Islet precursor cell (in vitro differentiated cells): Measurements from ENCODE around the gene PLXNA4.
"Not testable (repeated sequence)": the region's sequence is repeated elsewhere in the genome, so short reads cannot be mapped to it uniquely, and the experiment has no call there.

Experiments
- DNase-seq: peaks from one replicate; pipeline ENCODE4 v3.0.0-alpha.2; 2018

Gene PLXNA4, protein sequence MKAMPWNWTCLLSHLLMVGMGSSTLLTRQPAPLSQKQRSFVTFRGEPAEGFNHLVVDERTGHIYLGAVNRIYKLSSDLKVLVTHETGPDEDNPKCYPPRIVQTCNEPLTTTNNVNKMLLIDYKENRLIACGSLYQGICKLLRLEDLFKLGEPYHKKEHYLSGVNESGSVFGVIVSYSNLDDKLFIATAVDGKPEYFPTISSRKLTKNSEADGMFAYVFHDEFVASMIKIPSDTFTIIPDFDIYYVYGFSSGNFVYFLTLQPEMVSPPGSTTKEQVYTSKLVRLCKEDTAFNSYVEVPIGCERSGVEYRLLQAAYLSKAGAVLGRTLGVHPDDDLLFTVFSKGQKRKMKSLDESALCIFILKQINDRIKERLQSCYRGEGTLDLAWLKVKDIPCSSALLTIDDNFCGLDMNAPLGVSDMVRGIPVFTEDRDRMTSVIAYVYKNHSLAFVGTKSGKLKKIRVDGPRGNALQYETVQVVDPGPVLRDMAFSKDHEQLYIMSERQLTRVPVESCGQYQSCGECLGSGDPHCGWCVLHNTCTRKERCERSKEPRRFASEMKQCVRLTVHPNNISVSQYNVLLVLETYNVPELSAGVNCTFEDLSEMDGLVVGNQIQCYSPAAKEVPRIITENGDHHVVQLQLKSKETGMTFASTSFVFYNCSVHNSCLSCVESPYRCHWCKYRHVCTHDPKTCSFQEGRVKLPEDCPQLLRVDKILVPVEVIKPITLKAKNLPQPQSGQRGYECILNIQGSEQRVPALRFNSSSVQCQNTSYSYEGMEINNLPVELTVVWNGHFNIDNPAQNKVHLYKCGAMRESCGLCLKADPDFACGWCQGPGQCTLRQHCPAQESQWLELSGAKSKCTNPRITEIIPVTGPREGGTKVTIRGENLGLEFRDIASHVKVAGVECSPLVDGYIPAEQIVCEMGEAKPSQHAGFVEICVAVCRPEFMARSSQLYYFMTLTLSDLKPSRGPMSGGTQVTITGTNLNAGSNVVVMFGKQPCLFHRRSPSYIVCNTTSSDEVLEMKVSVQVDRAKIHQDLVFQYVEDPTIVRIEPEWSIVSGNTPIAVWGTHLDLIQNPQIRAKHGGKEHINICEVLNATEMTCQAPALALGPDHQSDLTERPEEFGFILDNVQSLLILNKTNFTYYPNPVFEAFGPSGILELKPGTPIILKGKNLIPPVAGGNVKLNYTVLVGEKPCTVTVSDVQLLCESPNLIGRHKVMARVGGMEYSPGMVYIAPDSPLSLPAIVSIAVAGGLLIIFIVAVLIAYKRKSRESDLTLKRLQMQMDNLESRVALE (N-terminal part only)

DNA sequence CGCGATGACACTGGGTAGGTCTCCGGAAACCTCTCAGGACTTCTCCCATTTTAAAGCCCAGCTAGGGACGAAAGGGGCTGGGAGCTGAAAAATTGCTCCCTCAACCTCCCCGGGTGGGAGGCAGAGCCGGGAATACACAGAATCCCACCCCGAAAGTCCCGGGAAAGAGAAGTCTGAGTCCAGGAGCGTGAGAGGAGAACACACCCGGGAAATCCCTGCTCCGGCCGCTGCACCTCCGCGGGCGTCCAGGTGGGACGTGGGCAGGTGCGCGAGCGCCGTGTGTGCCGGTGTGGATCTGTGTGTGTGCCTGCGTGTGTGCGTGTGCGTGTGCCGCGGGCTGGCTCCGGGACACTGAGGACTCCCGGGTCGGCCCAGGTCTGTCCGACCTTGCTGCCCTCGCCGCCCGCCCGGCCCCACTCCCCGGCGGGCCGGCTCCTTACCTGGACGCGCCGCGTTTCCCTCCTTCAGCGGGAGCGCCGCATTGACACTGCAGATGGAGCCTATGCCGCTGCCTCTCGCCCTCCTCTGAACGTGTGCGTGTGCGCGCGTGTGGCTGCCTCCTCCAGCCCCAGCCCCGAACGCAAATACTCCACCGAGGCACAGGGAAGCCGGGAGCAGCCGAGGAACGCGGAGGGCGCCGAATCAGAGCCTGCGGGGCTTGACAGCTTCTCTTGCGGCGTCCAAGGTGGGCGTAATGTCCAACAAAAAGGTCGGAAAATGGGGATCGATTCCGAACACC lies at the start of gene PLXNA4:
Gene PLXNA4, minus strand, starts transcription at position 489 of the 739 bp plus-strand sequence. CDS start 67,777 bp downstream, outside the sequence.
- no peak for DNase-seq

DNA sequence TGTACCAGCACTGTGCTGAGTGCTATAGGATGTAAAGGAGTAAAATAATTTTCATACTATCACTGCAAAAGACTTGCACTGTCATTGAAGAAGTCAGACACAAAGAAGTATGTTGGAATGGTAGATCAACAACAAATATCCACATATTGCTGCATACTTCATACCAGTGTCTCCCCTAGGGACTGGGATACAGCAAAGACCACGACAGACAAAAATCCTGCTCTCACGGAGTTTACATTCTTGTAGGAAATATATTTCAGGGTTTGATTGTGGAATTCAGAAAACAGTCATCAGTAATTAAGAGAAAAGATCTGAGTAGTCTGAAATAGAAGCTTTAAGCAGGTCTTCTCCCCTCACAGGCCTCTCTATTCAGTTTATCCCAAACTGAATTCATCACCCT lies 49.4 kb upstream of the PLXNA4 start:
- DNase-seq: no peak

DNA sequence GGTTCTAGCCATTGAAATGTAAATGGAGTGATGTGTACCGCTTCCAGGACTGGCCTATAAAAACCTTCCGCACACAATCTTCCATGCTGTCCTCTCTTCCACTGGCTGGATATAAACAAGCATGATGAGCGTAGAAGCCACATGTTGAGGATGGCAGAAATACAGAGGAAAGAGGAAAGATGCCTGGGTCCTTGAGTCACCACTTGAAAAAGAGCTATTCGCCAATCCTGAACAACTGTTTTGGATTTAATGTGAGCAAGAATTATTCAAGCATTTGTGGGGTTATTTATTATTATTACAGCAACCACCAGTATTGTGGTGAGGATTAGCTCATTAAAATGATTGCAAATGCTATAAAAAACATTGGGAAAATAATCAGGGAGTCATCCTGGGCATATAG lies 45.8 kb upstream of the PLXNA4 start:
- no peak for DNase-seq

DNA sequence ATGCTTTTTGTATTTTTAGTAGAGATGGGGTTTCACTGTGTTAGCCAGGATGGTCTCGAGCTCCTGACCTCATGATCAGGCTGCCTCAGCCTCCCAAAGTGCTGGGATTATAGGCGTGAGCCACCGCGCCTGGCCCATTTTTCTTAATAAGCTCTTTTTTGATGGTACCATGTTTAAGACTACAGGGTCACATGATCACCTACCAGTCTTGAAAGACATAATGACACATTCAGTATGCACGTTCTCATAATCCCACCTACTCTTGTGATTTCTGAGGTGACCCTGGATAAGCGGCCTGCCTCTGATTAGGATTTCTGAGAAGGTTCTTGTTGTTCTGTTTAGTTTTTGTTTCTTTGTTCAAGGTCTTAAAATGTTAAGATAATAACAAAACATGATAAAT lies 43.7 kb upstream of the PLXNA4 start:
- DNase-seq: no peak

DNA sequence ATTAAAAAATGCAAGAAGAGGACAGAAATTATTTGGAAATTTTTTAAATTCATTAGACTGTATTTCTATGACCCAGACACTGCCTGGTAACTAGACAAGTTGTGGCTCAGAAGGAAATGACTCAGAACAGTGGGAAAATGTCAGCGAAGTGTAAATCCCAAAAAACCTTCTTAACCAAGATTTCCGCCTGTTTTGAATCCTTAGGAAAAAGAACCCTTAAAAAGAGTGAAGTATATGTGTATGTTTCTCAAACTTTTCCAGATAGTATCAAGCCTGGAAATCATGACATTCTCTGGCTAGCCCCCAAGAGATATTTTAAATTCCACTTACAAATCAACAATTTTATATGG lies 42.7 kb upstream of the PLXNA4 start:
- DNase-seq: no peak

DNA sequence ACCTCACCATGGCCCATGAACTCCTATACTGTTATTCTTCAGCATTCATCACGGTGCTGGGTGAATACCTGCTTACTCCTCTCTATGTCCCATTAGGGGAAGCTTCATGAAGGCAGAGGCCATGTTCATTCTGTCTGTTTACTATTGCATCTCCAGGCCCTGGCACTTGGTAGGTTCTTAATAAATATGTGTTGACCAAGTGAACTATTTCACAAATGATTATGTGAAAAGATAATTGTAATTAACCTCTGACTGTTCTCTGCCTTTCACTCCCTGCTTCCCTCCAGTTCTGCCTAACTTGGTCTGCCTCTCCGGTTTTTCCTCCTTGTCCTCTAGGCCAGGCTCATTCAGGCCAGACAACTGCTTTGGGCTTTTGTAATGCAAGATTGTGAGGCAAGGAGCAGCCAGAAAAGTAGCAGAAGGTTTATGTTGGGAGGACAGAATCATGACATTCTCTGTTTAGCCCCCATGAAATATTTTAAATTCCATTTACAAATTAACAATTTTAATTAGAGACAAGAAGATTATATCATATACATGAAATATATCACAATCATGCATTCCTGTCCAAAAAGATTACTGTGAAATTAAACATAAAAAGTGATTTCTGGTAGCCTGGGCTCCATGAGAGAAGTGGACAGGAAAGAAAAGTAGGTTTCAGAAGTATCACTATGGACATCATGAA lies 42.1 kb upstream of the PLXNA4 start:
- DNase-seq: peak; percentile 64

DNA sequence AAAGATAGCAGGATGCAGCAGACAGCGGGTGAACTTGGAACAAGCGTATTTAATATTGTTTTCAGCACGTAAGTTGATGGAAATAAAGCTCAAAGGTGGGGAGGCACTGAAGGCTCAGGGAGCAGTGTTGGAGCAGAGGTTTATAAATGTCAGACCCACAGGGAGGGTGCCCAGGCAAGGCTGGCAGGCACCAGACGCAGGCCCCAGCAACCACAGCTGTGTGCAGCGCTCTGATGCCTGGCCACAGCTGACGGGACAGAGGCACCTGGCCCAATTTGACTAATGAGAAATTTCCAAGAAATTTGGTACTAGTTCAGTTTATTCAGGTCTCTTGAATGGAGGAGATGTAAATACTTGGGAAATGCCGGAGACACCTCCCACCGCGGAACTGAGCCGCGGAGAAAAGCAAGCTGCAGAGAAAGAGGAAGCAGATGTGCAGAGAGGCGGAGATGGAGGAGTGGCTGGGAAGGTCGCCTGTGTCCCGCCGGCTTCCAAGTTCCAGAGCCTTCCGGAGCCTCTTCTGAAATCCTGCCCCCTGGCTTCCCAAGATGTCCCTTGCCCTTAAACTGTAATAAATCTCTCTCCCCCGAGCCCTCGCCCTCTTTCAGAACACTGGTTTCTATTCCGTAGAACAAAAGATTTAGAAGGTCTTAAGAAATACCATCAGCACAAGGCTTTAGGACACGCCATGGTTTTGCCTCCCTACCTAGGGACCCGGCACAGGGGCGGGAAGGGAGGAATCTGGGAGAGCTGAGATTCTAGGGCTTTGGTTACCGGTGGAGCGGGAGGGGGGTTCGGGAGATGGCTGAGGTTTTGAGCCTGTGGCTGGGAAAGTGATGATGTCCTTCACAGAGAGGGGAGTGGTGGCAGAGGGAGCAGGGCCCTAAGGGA lies 38.4 kb upstream of the PLXNA4 start:
- peak; percentile 75 for DNase-seq

DNA sequence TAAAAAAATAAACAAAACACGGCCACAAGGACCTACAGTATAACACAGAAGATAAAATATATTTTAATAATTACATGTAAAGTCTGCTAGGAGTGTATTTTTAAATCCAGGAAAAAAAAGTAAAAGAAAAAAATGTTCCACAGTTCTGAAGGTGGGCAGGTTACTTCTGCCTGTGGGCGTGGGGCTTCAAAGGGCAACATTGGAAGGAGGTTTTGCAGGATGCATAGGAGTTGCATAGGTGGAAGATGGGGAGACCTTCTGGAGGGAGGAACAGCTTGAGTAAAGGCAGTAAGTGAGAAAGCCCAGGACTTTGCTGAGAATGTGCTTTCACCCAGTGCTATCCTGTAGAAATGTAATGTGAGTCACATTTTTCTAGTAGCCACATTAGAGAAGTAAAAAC lies 37.5 kb upstream of the PLXNA4 start:
- no peak for DNase-seq

DNA sequence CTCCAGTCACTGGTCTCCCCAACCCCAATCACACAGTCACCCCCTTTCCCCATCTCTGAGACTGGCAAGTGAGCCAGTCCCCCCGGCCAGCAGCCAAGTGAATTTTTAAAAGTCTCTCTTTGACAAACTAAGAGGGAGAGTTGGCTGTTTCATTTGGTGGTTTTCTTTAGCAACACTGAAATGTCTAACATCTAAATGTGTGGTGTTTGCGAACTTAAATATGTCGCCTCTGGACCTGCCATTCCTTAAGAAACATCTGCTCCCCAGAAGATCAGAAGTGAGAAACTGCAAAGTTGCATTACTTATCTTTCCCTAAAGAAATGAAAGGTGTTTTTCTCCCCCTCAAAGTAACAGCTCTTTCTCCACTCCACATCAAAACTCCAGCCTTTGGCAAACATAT lies 34.7 kb upstream of the PLXNA4 start:
- no peak for DNase-seq

DNA sequence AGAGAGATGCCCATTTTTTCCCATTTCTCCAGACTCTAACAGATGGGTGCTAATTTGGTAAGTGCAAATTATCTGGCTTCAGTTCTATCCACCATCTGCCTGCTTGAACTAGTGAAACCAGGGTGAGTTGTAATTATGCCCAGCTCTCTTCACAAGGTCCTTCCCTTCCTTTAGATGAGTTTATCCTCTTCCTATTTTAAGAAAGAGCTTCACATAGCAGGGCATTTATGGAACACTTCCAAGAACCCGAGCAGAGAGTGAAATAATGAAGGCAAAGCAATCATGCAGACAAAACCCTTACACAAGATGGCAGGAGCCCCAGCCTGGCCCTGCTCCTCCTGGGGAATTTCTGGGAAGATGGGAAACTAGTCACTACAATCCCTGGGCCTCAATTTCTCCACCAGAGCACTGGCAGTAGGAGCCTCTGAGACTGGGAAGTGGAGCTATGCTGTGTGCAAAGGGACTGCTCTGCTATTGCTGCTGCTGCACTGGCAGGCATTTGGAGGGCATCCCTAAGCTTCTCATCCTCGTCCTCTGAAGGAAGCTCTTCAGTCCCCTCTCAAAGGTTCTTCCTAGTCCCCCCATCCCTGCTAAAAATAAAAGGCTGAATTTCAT lies 33.7 kb upstream of the PLXNA4 start:
- DNase-seq: no peak

DNA sequence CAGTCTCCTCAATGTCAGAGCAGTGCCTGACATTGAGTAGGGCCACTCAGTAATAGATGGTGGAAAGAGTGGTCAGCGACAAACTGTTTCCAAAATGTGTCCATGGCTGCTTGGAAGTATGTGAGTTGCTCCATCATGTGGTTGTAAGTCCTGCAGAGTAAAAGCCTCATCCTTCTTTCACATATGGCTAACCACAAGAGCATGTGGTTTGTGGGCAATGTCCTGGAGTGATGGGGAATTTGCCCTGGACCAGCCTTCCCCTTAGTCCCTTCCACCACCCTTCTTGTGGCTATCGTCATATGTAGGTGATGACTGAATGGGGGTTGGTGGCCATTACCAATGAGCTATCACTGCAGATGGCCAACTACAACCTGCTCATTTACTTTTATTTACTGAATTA lies 33.0 kb upstream of the PLXNA4 start:
- DNase-seq: no peak

DNA sequence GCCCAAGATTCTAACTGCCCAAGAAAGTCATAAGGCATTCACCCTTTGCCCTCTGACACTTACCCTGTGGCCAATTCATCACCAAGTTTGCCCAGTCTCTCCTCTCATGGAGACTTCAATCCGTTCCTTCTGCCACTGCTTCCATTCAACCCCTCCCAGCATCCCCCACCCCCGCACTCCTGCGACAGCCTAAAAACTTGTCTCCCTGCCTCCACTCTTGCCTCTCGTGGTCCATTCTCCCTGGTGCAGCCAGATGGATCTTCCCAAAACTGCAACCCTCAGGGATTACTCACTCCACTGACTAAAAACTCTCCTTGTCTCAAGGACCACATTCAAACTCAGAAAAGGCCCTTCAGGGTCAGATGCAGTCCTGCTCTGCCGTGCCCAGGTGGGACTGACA lies 32.3 kb upstream of the PLXNA4 start:
- no peak for DNase-seq

DNA sequence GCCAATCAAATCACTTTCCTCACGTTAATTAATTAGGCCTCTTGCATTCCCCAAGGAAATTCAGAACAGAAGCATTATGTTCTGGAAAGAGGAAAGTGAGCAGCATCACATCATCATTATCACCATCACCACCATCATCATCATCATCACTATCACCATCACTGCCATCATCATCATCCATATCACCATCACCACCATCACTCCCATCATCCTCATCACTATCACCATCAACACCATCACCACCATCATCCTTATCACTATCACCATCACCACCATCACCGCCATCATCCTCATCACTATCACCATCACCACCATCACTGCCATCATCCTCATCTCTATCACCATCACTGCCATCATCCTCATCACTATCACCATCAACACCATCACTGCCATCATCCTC lies 31.4 kb upstream of the PLXNA4 start:
- no peak for DNase-seq

DNA sequence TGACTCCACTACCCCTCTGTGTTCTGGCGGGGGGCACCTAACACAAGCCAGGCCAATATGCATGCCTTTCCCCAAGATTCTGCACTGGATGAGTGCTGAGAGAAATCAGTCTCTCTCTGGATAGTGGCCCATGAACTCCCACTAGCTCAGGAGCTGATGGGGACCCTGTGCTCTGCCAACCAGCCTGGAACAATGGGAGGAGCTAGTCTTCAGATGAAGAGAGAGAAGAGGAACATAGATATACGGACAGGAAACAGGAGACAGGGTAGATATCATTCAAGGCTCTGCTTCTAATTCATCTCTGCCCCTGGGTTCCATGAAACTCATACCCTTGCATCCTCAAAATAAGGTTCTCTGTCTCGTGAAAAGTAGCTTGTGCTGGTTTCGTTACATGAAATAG lies 27.9 kb upstream of the PLXNA4 start:
- DNase-seq: no peak

DNA sequence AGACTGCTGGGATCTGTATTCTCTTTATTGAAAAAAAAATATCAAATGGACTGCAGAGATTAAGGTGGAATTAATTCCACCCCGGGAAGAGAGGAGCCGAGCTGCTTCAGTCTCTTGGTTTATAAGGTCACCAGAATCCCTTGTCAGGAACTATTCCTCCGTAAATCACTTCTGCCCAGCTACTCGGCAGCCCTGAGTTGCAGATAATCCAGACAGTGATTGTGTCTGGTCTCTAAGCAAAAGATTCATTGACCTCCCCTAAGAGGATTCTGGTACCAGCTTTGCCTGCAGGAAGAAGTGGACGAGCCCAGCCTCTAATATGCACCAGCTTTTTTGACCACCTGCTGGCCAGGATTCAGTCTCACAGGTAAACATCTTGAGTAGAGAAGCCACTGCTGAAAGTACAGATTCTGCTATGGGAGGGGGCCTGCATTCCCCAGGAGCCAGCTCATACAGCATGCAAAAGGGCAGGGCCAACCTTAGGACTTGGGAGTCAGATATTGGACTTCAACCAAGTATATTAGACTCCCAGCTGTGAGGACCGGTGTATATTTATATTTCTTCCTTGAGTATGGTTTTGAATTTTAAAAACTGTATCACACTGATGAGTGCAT lies 27.1 kb upstream of the PLXNA4 start:
- no peak for DNase-seq

DNA sequence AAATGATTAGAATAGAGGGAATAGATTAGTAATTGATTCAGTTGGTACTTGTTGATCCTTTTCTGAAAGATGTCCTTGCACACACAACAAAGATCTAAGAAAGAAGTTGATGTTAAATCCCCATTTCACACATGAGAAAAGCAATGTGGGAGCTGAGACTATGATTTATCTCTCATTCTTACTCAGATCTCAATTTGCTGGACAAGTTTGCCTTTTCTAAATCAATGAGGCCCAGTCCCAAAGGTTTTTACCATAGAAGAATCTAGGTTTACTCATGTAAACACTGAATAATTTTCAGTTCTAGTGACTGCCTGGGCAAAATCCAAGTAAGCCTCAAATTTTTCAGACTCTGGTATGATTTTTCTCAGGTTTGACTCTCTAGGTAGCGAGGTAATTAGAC lies 25.5 kb upstream of the PLXNA4 start:
- no peak for DNase-seq

DNA sequence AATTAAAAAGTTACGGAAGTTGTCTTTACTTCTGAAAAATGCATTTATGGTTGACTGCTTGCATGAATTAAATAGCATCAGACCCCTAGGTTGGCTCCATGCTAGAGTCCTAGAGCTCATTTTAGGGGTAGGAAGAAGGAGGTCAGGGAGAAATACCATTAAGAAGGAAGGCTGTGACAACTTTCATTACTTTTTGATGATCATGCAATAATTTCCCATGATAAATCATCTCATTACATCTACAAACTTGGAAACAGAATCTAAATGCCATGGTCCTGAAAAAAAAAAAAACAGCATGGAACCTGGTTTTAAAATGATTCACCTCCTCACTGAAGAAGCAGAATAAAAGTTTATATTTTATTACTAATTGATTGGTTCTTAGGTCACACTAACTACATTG lies 20.3 kb upstream of the PLXNA4 start:
- DNase-seq: no peak

DNA sequence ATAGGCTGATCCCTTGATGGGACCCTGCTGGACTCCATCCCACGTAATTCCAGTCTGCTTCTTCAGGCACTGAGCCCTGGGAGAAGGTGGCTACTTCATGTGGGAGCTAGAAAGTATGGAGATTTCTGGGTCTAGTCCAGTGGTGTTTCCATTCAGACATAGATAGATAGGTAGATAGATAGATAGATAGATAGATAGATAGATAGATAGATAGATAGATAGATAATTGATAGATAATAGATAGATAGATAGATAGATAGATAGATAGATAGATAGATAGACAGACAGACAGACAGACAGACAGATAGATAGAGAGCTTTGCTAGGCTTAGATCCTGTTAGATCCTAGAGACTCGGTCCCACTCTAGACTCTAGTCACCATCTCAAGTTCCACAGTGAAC lies 18.5 kb upstream of the PLXNA4 start:
- DNase-seq: not testable (repeated sequence)

DNA sequence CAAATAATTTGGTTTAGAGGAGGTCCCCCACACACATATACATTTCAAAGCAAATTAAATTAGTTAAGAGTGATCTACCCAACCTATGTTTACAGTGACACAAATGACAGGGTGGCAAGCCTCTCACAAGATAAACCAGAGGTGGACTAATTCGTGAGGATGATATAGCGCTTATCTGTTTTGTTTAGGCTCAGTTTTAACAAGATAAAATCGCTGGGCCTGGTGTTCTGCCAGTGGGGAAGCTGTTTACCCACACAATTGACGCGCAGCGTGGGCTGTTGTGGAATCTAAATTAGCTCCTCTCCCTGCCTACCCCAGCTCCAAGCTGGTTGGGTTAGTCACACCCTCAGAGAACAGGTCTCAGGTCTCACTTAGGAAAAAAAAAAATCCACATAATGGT lies 16.7 kb upstream of the PLXNA4 start:
- DNase-seq: no peak
